Jurkat, Clone E6-1 (cell line): ENCODE data around the gene AP4B1. TPM values are rescaled to one million over a fixed set of nuclear protein-coding genes. Genes with fewer than 3 reads are reported as not detected.
"Not testable (repeated sequence)": the region's sequence is repeated elsewhere in the genome, so short reads cannot be mapped to it uniquely, and the experiment has no call there.

Experiments
- DNase-seq: peaks from one replicate; pipeline ENCODE4 v3.0.0-alpha.2; 2011; ENCODE audit warnings: low read depth, low spot score
- H3K4me3 ChIP-seq: 2 replicates; pipeline ENCODE4 v1.5.1; 2011; ENCODE audit warnings: mild to moderate bottlenecking, low read length, control low read depth, moderate library complexity
- polyA plus RNA-seq: library from polyadenylated mRNA; unstranded; fragments of >200 nt; gene quantifications from one replicate; pipeline ENCODE4 v1.2.1, GENCODE V29; 2012; ENCODE audit warnings: missing spikeins; ENCODE audit not compliant: insufficient read length, insufficient read depth

AP4B1 gene
- 55.8 TPM for polyA plus RNA-seq

- peak within 1 kb of the TSS; percentile 90 for H3K4me3 ChIP-seq
- peak; percentile 99 for DNase-seq
These were observed at the start of gene AP4B1, which contains the start of gene DCLRE1B for GRCh38 chr1:113904674-113905434. AP4B1 (minus strand) TSS chr1:113904799; CDS start chr1:113904717, 82 bp downstream. DCLRE1B (plus strand) TSS chr1:113905326; CDS start chr1:113905587, 261 bp downstream.

GRCh38 chr1:113951719-113952118, 47.1 kb upstream of the AP4B1 start:
- no peak for DNase-seq
- H3K4me3 ChIP-seq: no peak overlapping the region

GRCh38 chr1:113950908-113951307, 46.3 kb upstream of the AP4B1 start:
- H3K4me3 ChIP-seq: no peak overlapping the region

GRCh38 chr1:113949007-113949406, 44.4 kb upstream of the AP4B1 start:
- DNase-seq: no peak
- no peak overlapping the region for H3K4me3 ChIP-seq

More at GRCh38 chr1:113950908-113951307, 46.3 kb upstream of the AP4B1 start:
- DNase-seq: no peak

GRCh38 chr1:113948151-113948550, 43.6 kb upstream of the AP4B1 start:
- DNase-seq, H3K4me3 ChIP-seq: not testable (repeated sequence)

- DNase-seq: peak; percentile 60
- peak overlapping the region; percentile 22 for H3K4me3 ChIP-seq
These were observed 42.9 kb upstream of the AP4B1 start for GRCh38 chr1:113947388-113948107.

- peak overlapping the region; percentile 22 for H3K4me3 ChIP-seq
- no peak for DNase-seq
These were observed 42.2 kb upstream of the AP4B1 start for GRCh38 chr1:113946678-113947387.

GRCh38 chr1:113946112-113946511, 41.5 kb upstream of the AP4B1 start:
- no peak overlapping the region for H3K4me3 ChIP-seq
- peak; percentile 94 for DNase-seq

GRCh38 chr1:113945329-113945728, 40.7 kb upstream of the AP4B1 start:
- H3K4me3 ChIP-seq: no peak overlapping the region
- DNase-seq: no peak

- H3K4me3 ChIP-seq: no peak overlapping the region
- DNase-seq: no peak
These were observed 38.6 kb upstream of the AP4B1 start for GRCh38 chr1:113943028-113943811.

- H3K4me3 ChIP-seq: no peak overlapping the region
- no peak for DNase-seq
These were observed 37.9 kb upstream of the AP4B1 start for GRCh38 chr1:113942527-113942926.

GRCh38 chr1:113941245-113941559, 36.6 kb upstream of the AP4B1 start:
- no peak for DNase-seq

GRCh38 chr1:113940365-113941244, 36.0 kb upstream of the AP4B1 start:
- peak overlapping the region; percentile 31 for H3K4me3 ChIP-seq
- peak; percentile 58 for DNase-seq

More at GRCh38 chr1:113941245-113941559, 36.6 kb upstream of the AP4B1 start:
- no peak overlapping the region for H3K4me3 ChIP-seq

GRCh38 chr1:113938192-113938591, 33.6 kb upstream of the AP4B1 start:
- DNase-seq: no peak
- H3K4me3 ChIP-seq: no peak overlapping the region

GRCh38 chr1:113937146-113937545, 32.5 kb upstream of the AP4B1 start:
- H3K4me3 ChIP-seq: no peak overlapping the region
- peak; percentile 69 for DNase-seq

GRCh38 chr1:113935970-113936369, 31.4 kb upstream of the AP4B1 start:
- DNase-seq: no peak
- no peak overlapping the region for H3K4me3 ChIP-seq

- DNase-seq: no peak
- no peak overlapping the region for H3K4me3 ChIP-seq
These were observed 30.6 kb upstream of the AP4B1 start for GRCh38 chr1:113935176-113935575.

GRCh38 chr1:113934511-113935055, 30.0 kb upstream of the AP4B1 start:
- DNase-seq: no peak
- no peak overlapping the region for H3K4me3 ChIP-seq
